PC-9 (cell line): Measurements from ENCODE around the gene CDK3.

Experiments
- CTCF ChIP-seq: fragments of 200-600 bp; sonication (generic); conservative IDR thresholded peaks from 2 replicates; pipeline ENCODE4 v1.6.1; 2017; ENCODE audit warnings: mixed run types, antibody characterized with exemption, mild to moderate bottlenecking, moderate library complexity
- EZH2 ChIP-seq: fragments of 200-600 bp; sonication (generic); IDR thresholded peaks from 2 replicates; pipeline ENCODE4 v1.8.0; 2017; ENCODE audit warnings: antibody characterized with exemption, low read depth

- no peak for TF ChIP-seq CTCF
- no peak for TF ChIP-seq EZH2
Observed at GRCh38 chr17:75995385-75995925, 5.2 kb upstream of the CDK3 start.
